ENCODE data around the gene RXRA.
A peak's percentile ranks its signal among the peaks of the same experiment; 100 is the strongest.

DNA sequence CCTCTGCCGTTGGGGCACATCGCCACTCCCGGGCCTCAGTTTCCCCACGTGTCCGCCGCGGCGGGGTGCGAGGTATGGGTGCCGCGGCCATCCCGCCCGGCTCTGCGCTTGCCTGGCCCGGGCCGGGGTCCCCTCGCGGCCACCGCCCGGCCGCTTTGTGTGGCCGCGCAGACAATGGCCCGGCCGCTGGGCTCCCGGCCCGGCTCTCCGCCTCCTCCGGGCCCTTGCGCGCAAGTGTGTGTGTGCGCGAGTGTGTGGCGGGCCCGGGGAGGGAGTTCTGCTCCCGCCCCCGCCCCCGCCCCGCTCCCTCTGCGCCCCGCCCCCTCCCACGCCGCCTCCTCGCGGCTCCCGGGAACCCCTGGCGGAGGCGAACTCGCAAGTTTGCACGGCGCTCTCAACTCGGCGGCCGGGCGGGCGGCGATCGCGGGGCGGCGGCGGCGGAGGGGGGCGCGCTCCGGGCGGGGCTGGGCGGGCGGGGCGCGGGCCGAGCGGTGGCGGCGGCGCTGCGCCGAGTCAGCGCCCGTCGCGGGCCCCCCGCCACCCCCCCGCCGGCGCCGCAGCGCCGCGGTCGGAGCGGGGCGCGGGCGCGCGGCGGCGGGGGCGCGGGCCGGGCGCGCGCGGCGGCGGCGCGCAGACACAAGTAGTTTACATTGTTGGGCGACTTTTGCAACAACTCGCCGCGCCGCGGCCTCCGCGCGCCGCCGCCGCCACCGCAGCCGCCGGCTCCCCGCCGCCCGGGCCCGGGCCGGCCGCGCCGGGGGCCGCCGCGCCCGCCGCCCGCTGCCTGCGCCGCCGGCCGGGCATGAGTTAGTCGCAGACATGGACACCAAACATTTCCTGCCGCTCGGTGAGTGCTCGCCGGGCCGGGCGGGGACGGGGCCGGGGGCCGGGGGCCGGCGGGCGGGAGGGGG is at the start of gene RXRA:
- peak; percentile 38; the same call in 1 of the 2 replicates for TF ChIP-seq TAF1 (IDR thresholded peaks at IDR 0.05; ENCODE audit: borderline replicate concordance, insufficient read depth, low read length)
- TF ChIP-seq, protein P1, sequence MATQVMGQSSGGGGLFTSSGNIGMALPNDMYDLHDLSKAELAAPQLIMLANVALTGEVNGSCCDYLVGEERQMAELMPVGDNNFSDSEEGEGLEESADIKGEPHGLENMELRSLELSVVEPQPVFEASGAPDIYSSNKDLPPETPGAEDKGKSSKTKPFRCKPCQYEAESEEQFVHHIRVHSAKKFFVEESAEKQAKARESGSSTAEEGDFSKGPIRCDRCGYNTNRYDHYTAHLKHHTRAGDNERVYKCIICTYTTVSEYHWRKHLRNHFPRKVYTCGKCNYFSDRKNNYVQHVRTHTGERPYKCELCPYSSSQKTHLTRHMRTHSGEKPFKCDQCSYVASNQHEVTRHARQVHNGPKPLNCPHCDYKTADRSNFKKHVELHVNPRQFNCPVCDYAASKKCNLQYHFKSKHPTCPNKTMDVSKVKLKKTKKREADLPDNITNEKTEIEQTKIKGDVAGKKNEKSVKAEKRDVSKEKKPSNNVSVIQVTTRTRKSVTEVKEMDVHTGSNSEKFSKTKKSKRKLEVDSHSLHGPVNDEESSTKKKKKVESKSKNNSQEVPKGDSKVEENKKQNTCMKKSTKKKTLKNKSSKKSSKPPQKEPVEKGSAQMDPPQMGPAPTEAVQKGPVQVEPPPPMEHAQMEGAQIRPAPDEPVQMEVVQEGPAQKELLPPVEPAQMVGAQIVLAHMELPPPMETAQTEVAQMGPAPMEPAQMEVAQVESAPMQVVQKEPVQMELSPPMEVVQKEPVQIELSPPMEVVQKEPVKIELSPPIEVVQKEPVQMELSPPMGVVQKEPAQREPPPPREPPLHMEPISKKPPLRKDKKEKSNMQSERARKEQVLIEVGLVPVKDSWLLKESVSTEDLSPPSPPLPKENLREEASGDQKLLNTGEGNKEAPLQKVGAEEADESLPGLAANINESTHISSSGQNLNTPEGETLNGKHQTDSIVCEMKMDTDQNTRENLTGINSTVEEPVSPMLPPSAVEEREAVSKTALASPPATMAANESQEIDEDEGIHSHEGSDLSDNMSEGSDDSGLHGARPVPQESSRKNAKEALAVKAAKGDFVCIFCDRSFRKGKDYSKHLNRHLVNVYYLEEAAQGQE (IDR thresholded peaks at IDR 0.05; ENCODE audit: insufficient read depth in 1 of 2, low read depth in 2 of 2, low read length in 2 of 2): no peak
